ENCODE measurements around the gene RAB9A. TPM values are rescaled to one million over a fixed set of nuclear protein-coding genes. Genes with fewer than 3 reads are reported as not detected.

The RAB9A gene
- total and polyA plus RNA-seq, 2 of the 8 experiments (the other 6 are each of a cell fraction or from before 2014, with no cell fraction given), result 21.8 to 34.0 TPM

DNA sequence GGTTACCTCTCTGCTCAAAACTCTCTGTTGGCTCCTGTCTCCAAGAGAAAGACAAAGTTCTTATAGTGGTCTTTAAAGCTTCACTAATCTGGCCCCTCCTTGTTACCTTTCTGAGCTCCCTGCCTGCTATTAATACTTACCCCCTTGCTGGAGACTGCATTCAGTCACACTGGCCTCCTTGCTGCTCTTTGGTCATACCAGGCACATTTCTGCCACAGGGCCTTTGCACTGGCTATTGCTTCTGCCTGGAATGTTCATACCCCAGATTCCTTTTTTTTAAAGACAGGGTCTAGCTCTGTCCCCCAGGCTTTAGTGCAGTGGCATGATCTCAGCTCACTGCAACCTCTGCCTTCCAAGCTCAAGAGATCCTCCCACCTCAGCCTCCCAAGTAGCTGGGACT, 15.9 kb upstream of the RAB9A start:
- Histone ChIP-seq H3K79me2 (ENCODE audit: control insufficient read depth in 1 of 2, insufficient read depth in 2 of 2, low read length in 2 of 2) (no peaks in the 10 kb centered on the region), H4K91ac (replicated peaks; ENCODE audit: insufficient read length, low read length) (no peak overlapping the region), H2AK5ac (ENCODE audit: low read depth, low read length) (no peak overlapping the region), H3K18ac (ENCODE audit: extremely low read depth, low read length) (no peak overlapping the region), H3K14ac (ENCODE audit: insufficient read length) (no peak overlapping the region), H3K27ac (ENCODE audit: low read depth, low read length) (no peak overlapping the region), H2BK120ac (replicated peaks; ENCODE audit: low read depth, low read length) (no peak overlapping the region), H2BK20ac (ENCODE audit: low read length) (no peak overlapping the region), H2BK5ac (ENCODE audit: low read depth, low read length) (no peak overlapping the region), H3K23ac (ENCODE audit: insufficient read length) (no peak overlapping the region), H3K56ac (replicated peaks; ENCODE audit: insufficient read length, low read depth, low read length) (no peak overlapping the region), H2BK12ac (ENCODE audit: low read depth, low read length) (no peak overlapping the region), H3K4ac (replicated peaks; ENCODE audit: insufficient read length, low read depth, low read length) (no peak overlapping the region), H3K9ac (replicated peaks in 1 of 4; ENCODE audit: extremely low read depth in 1 of 4, low read depth in 3 of 4, low read length in 3 of 4) (no peak overlapping the region), H3K9me3 (ENCODE audit: insufficient read depth in 2 of 2, low read depth in 1 of 2, low read length in 1 of 2) (no peaks in the 10 kb centered on the region), H3K23me2 (ENCODE audit: low read depth, low read length) (no peaks in the 10 kb centered on the region), H3K4me2 (ENCODE audit: insufficient read depth in 1 of 2, low read depth in 2 of 2, low read length in 2 of 2) (no peak overlapping the region), H2BK15ac (ENCODE audit: low read length) (no peak overlapping the region), H2AFZ (ENCODE audit: low read length) (no peak overlapping the region), H3K27me3 (replicated peaks in 1 of 4; ENCODE audit: control insufficient read depth in 3 of 4, extremely low read depth in 1 of 4, insufficient read depth in 3 of 4, low read length in 3 of 4) (no peaks in the 10 kb centered on the region), H4K5ac (ENCODE audit: insufficient read length, low read depth, low read length) (no peak overlapping the region), H4K20me1 (replicated peaks in 1 of 2; ENCODE audit: control insufficient read depth in 1 of 2, insufficient read depth in 2 of 2, low read length in 2 of 2) (no peaks in the 10 kb centered on the region), H4K8ac (ENCODE audit: extremely low read depth, insufficient read depth, low read length) (no peak overlapping the region), H3K79me1 (ENCODE audit: low read depth, low read length) (no peaks in the 10 kb centered on the region), H3K4me3 (ENCODE audit: extremely low read depth in 1 of 4, insufficient read depth in 2 of 4, low read depth in 3 of 4, low read length in 4 of 4) (no peak overlapping the region), H3K36me3 (ENCODE audit: control insufficient read depth in 2 of 4, insufficient read depth in 4 of 4, low read length in 3 of 4) (no peaks in the 10 kb centered on the region), H3K4me1 (replicated peaks in 1 of 4; ENCODE audit: control insufficient read depth in 3 of 4, insufficient read depth in 4 of 4, low read length in 3 of 4) (no peaks in the 10 kb centered on the region)
- FAIRE-seq, result no peak
- POLR2A ChIA-PET (ENCODE audit: partially characterized antibody), result no interaction called here
- no peak for DNase-seq (ENCODE audit: low read depth in 1 of 2, low spot score in 2 of 2)
- no peak for TF ChIP-seq CBX8 (IDR thresholded peaks at IDR 0.05; ENCODE audit: borderline replicate concordance, low read depth, low read length)
- no peak for TF ChIP-seq POLR2AphosphoS5 (IDR thresholded peaks at IDR 0.05; ENCODE audit: low read depth, low read length)
- no peak for TF ChIP-seq GABPA (IDR thresholded peaks at IDR 0.05; ENCODE audit: borderline replicate concordance, insufficient read depth, low read length)
- no peak for TF ChIP-seq SIN3A (conservative IDR thresholded peaks at IDR 0.05 in 1 of 2, IDR thresholded peaks at IDR 0.05 in 1 of 2; ENCODE audit: low read depth in 1 of 2, low read length in 2 of 2)
- no peak for TF ChIP-seq NANOG (IDR thresholded peaks at IDR 0.05; ENCODE audit: insufficient read depth, low read depth, low read length, poor library complexity, severe bottlenecking)
- peak; percentile 43; the same call in 1 of the 2 replicates for TF ChIP-seq KDM1A (IDR thresholded peaks at IDR 0.05; ENCODE audit: borderline replicate concordance, low read length)
- TF ChIP-seq SP4 (IDR thresholded peaks at IDR 0.05; ENCODE audit: low read length), result no peak
- CTCF ChIA-PET (ENCODE audit: partially characterized antibody), result no interaction called here

All from H1 (cell line).